Suppressor macrophage treated with lipopolysaccharide for 1 hour (primary cell): Measurements from ENCODE around the gene MFAP5.

Experiments
- DNase-seq, 3 donors: peaks; one replicate each; pipeline ENCODE4 v3.0.0-alpha.2; 2020 to 2022

MFAP5 gene, protein sequence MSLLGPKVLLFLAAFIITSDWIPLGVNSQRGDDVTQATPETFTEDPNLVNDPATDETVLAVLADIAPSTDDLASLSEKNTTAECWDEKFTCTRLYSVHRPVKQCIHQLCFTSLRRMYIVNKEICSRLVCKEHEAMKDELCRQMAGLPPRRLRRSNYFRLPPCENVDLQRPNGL

DNA sequence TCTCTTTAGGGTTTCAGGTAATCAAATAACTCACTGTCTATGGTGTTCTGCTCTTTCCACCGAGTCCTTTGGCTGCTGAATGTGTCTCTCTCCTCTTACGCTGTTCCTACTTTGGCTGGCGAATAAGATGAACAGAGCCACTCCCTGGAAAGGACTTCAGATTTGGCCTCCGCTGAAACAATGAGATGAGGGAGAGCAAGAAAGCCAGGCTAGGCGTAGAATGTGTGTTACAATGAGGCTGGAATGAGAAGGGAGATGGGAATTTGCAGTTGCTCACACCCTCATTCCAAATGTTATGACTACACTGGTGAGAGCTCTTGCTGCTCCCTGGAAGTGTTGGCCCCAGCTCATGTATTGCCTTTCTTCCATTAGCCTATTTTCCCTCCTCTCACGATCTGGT is at the start of gene MFAP5:
Gene MFAP5, minus strand, starts transcription at position 234 of the 400 bp plus-strand sequence. CDS start 722 bp downstream, outside the sequence.
- DNase-seq, result no peak

DNA sequence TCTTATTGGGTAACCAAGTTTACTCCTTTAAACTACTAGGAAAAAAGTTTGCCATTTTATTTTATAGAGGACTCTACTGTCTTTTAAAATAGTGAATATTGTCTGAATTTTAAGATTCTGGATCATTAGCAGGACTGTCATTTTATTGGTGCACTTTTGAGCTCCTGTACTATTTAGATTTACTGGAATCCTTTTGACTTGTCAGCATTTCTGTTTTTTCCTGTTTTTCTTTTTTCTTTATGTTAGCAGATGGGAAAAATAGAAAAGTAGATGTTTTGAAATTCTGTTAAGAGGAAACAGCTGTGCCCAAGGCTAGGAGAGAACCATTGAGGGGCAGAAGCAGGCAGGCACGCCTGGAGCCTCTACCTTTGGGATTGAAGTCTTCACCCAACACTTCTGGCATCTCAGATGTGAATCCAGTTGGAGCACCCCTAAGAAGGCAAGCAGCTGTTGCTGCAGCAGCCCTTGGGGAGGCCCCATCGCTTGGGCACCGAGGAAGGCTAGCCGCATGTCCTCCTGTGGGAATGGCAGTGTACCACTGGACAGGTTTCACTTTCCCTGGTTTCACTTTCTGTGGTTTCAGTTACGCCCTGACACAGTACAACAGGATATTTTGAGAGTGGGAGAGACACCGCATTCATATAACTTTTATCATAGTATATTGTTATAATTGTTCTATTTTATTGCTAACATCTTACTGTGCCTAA is 46.7 kb upstream of the MFAP5 start:
- peak; percentile 62 to 74 (median 69) for DNase-seq

DNA sequence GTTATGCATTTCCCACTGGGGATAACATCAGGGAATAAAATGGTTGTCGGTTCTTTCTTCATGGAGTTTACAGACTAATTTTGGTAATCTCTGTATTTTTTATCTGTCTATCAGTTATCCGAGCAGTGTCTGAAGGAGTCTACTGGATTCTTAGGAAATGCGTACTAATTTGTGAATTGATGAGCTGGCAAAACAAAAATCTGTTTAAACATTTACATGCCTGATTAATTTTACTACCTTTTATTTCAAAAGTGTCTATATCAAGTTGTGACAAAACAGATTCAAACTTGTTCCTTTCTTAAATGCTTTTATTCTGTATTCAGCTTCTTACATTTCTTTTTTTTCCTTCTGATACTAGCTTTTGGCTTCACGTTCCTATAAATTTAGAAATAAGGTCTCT is 39.5 kb upstream of the MFAP5 start:
- no peak for DNase-seq

DNA sequence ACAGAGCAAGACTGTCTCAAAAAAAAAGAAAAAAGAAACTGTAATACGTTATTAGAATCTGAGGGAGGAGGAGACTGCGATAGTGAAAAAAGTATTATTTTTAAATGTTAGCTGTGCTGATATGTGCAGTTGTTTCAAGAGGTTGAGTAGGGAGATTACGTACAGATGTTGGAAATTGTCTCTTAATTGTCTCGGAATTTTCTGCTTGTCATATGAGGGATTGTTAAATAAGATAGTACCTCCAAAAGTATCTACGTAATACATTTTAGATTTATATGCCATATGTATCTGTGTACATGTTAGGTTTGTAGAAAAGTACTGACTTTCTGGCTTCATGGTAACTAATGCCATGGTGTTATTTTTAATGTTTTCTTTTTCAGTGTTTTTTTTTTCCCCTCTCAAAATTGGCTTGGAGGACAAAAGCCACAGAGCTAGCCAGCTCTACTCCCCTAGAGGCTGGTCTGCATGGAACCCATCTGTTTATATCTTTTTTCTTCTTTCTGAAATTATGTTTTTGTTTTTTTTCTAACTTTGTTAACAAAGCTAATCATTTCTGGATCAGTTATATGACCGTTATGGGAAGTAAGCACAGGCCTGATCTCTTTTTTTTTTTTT is 38.5 kb upstream of the MFAP5 start:
- no peak for DNase-seq

DNA sequence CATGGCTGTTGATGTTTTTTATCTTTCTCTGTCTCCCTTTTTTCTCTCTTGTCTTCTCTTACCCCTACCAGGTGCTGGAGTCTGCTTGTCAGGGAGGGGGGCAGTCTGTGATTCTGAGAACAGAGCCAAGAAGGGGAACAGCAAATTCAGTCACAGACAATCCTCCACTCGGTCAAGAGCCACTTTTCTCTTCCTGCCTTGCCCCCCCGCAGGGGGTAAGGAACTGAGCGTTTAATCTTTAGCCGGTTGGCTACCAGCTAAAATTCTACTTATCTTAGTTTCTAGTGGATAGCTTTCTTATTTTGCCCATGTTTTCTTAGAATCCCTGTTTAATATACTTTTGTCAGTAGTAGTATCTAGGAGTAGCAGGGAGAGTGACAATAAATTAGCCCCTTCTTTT is 37.1 kb upstream of the MFAP5 start:
- peak in 1 of 3 donors; percentile 25 for DNase-seq

DNA sequence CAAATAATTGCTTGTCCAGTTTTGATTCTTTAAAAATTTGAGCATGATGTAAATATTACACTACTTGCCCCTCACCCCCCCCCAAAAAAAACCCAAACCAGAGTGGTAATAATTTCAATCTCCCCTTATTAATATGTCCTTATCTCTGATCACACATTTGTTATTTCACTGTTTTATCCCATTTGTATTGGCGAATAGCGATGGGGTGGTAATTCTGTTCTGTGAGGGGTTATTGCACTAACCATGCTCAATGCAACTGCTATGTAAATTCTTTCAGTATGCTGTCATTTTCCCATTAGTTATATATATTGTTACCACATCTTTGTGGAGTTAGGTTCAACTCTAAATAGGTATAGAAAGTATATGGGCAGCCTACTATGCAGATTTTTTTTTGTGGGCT is 36.3 kb upstream of the MFAP5 start:
- no peak for DNase-seq

DNA sequence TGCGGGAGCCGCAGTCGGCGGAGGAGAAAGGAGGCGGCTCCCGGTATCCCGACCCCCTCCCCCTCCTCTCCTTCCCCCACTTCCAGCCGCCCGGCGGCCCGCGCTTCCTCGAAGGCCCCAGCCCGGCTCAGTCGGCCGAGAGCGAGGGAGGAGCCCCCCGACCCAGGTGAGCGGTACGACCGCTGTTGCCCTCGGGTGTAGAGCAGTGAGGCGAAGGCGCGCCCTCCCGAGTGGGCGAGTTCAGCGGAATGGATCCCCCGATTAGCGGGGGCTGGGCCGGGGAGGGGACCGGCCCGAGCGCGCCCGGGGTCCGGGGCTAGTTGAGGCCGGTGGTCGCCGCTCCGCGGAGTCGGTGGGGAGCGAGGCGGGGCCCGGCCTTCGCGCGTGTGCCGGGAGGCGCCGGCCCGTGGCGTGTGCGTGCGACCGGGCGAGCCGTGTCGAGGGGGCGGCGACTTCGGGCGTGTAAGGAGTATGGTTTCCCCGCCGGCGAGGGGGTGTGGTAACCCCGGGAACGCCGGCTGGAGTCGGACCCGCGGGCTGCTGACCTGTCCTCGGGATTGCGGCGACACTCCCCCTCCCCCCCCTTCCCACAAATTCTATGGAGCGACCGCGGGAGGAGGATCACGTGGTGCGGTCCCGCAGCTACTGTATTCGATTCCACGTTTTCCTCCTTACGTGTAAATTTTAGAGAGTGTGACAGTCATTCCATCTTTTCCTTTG is 35.7 kb upstream of the MFAP5 start:
- peak; percentile 56 to 84 (median 74) for DNase-seq

DNA sequence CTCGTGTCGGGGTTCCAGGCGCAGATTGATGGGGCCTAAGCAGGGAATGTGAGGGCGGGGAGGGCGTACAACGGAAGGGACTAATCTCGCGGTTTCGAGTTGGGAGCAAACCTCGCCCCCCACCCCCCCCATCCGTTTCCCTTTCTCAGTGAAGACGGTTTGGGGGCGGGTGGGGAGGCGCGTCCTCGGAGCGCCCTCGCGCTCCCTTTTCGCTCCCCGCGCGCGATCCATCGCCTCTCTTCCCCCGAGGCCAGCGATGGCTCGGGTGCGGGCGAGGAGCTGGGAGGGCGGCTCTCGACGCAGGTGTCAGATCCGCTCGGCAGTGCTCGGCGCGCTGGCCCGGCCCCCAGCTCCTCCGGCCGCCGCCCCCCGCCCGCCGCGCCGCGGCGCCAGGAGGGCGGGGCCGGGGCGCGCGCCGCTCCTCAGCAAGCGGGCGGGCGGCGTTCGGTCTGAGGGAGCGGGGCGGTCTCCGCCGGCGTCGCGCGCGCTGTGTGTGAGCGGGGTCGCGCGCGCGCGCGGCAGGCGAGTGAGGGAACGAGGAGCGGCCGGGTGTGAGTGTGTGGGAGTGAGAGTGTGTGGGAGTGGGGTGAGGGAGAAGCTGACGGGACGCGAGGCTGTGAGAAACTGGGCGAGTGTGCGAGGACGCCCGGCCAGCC is 35.0 kb upstream of the MFAP5 start, which contains the start of gene RIMKLB:
Gene RIMKLB, plus strand, starts transcription at position 516 of the 656 bp plus-strand sequence. CDS start 15,876 bp downstream, outside the sequence.
- DNase-seq, result peak; percentile 86 to 97 (median 94)

DNA sequence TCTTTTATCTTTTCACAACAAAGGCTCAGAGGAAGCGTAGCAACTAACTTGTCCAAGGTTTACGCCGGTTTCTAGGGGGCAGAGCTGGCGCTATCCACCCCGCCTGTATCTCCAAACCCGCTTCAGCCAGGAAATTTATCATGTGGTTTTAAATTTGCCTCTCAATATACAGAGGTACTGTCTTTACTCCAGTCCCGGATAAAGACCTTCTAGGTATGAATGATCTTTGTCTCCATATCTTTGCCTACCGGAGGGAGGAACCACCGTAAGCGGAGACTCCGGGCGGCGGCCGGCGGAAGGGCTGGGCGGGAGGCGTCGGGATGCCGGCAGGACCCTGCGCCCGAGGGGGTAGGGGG is 34.5 kb upstream of the MFAP5 start:
- peak; percentile 27 to 34 (median 33) for DNase-seq

DNA sequence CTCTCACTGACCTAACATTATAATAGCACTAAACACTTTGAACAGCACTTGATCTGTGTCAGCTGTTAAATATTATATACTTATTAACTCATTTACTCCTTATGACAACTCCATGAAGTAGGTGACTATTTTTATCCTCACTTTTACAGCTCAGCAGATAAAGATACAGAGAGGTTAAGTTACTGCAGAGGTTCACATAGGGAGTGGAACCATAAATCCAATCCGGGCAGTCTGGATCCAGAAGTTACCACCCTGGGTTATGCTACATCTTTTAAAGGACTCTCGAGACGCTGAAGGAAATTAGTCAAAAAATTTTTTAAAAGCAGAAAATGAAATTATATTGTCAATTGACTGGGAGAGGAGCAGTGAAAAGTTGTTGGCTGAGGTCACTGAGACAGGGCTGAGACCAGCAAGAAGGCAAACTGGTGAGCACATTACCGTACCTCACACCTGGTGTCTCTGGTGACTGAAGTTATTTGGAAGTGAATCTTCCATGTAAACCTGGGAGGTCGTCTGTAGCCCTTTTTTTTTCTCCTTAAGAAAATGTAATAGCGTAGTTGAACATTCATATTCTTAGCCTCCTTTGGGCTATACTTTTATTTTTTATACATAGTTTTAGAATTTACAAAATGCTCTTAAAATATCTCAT is 33.9 kb upstream of the MFAP5 start:
- DNase-seq, result no peak

DNA sequence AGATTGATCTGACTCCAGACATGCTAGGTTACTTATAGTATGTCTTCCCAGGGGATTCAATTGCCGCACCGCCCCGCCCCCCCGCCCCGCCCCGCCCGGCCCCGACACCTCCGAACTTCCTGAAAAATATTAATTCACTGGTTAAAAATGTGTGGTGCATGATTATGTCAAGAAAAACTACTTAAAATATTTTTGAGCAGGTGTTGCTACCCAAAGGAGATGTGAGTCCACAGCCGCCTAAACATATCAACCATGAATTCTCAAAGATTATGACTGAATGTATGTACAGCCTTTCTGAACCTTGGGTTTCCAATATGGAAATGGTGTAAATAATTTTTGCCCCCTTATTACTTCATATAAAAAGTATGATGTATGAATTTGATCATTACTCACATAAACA is 32.5 kb upstream of the MFAP5 start:
- no peak for DNase-seq

DNA sequence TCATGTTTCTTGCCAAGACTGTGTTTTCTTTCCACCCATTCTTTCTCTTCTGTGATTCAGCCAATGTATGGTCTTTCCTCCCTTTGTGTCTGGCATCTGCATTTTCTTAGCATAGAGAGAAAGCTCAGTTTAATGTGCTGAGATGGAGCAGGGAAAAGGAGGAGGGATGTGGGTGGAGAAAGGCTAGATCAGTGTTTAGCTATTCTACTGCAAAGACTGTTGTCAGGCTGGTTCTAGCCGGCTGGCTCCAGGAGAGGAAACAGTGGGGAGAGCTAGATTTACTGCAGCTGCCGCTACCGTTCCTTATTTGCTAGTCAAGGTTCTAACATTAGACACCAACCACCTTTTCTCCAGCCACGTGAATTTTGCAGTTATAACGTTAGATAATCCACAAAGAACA is 29.9 kb upstream of the MFAP5 start:
- peak in 1 of 3 donors; percentile 20 for DNase-seq

DNA sequence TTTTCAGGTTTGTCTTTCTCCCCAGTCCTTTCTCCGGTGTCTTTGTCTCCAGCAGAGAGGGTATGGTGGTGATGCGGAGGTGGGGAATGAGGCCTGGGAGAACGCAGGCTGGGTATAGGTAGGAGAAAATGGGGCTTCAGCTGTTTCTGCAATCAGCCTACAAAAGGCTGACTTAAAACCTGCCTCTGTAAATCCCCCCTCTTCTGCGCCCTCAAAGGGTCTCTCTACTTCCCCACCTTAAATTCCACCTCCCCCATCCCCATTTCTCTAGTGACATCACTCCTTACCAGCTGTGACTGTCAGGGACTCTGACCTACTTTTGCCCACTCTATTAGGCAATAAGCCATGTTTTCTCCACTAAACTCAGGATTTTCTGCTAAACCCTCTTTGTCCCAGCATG is 27.1 kb upstream of the MFAP5 start:
- DNase-seq, result no peak

DNA sequence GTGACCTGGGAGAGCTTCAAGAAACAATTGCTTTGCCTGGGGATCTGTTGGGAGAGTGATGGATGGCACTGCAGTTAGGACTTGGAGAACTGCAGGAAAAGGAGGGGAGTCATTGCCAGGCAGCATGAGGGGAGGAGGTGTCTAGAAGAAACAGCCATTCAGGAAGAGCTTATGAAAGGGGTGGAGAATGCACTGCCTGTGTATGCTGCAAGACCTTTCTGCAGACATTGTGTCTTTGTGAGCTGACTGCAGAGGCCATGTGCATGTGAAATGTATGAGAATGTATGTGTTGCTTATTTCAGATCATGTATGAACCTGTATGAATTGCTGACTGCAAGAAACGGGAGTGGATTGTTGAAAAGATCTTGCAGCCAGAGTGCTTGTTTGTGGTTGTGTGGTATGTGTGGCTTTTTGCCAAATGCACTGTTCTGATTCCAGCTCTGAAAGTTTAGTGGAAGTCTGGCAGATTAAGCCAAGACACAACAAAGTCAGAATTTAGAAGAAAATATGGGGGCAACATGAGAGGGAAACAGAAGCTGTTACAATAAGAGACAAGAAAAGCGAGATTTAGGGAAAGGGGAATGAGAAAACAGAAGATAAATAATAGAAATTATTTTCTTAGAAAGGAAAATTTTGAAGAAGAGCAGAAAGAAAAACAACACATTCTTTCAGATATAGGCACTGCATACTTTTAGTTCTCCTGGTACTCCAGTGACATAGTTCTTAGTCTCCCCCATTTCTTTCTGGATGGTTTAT is 25.4 kb upstream of the MFAP5 start:
- peak in 1 of 3 donors; percentile 32 for DNase-seq

DNA sequence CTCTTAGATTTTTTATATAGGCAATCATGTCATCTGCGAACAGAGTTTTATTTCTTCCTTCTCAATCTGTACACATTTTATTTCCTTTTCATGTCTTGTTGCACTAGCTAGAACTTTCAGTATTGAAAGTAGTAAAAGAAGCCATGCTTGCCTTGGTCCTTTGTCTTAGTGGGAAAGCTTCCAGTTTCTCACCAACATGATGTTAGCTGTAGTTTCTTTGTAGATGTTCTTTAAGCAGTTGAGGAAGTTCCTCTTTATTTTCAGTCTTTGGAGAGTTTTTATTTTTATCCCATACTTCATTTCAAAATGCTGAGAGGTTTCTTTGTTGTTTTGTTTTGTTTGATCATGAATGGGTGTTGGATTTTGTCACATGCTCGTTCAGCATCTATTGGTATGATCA is 22.4 kb upstream of the MFAP5 start:
- no peak for DNase-seq

DNA sequence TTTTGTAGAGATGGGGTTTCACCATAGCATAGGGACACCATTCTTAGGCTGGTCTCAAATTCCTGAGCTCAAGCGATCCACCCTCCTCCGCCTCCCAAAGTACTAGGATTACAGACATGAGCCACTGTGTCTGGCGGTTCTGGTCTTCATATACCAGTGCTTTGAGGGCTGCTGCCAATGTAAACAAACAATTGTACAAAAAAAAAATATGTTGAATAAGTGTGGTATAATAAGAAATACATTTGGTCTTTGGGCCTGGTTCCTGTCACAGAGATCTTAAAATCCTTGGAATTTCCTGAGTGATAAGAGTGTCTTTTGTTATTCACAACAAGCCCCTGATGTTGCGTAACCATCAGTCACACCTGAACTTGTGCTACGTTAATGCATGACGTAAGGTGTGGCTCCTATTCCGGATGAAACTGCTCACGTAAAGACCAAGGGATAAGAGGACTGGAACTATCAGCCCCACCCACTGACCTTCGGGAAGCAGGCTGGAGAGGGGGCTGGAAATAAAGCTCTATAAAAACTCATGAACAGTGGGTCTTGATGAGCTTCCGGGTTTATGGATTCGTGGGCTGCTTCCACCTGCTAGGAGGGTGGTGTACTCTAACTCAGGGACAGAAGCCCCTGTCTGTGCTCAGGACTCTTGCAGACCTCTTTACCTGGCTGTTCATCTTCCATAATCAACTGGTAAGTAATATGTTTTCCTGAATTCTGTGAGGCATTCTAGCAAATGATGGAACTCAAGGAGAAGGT is 18.7 kb upstream of the MFAP5 start:
- DNase-seq, result no peak

DNA sequence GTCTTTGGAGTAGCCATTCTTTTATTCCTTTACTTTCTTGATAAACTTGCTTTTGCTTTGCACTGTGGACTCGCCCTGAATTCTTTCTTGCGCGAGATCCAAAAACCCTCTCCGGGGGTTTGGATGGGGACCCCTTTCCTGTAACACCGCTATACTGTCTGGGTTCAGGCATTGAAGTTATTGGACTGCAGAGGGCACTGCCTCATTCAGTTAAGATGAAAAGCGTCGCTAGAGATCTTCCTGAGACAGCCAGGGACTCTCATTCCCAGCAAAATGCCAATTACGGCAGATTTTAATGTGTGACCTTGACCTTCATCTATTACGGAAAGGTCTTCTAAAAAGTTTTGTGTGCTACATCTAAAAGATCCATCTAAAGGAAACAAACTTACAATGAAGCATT is 17.9 kb upstream of the MFAP5 start:
- no peak for DNase-seq

DNA sequence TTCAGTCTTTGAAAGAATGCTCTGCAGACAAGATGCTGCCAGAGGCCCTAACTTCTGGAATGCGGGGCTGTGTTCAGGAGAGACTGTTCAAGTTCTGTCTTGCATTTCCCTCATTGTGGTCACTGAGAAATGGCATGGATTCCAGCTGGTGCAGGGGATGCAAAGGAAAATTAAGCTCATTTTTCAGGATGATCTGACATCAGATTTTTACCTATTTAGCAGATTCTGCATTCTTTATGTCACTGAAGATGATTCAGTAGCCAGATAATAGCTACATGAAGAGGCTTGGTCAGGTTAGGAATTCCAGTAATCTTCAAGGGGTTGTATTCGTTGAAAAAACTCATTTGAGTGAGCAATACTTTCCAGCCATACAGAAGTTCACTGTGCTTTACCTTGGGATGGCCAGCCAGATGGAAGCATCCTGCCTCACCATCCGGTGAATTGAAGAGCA is 16.1 kb upstream of the MFAP5 start:
- no peak for DNase-seq

DNA sequence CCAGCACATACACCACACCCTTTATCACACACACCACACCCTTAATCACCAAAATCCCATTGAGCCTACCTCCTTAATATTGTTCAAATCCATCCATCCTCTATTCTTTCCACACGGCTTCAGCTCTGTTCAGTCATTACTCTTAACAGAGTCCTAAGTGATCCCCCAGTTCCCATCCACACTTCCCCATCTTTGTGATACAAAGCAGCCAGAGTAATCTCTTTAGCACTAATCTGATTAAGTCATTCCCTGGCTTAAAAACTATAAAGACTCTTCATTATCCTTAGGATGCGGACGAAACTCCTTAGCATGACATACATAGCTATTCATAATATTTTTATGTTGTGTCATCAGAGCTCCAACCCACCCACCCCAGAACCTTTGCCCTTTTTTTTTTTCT is 14.7 kb upstream of the MFAP5 start:
- DNase-seq, result no peak

DNA sequence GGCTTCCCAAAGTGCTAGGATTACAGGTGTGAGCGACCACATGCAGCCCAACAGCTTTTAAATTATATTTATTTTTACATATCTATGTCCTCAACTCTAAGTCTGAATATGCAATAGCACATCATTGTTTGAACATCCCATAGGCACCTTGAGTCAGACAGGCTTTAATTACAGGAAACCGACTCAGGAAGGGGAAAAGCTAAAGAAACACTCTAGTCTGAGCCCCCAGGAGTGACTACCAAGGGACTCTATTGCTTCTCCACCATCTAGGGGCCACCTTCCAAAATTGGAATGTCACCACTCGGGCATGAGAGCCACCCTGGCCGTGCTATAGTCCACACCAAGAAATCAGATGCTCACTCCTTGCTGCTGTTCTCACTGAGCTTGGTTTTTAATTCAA is 14.0 kb upstream of the MFAP5 start:
- no peak for DNase-seq

DNA sequence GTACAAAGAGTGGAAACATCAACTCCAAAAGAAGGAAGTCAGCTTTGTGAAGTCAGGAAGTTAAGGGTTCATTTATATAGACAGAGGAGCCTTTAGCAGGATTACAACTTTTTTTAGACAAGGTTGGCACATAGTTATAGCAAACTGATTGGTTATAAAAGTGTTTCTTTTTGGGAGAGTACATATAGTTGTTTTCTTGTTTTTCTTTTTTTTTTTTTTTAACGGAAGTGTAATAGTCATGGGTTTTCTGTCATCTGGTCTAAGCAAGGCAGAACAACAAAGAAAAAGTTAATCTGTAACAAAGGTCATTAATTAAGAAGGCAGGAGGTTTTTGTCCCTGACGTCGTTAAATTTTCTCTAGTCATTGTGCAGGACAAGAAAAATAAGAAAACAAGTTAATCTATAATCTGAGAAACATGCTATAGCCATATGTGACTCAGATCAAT is 13.0 kb upstream of the MFAP5 start:
- DNase-seq, result peak in 1 of 3 donors; percentile 34
